Measurements from ENCODE around the gene NKAIN4.

NKAIN4 gene

DNA sequence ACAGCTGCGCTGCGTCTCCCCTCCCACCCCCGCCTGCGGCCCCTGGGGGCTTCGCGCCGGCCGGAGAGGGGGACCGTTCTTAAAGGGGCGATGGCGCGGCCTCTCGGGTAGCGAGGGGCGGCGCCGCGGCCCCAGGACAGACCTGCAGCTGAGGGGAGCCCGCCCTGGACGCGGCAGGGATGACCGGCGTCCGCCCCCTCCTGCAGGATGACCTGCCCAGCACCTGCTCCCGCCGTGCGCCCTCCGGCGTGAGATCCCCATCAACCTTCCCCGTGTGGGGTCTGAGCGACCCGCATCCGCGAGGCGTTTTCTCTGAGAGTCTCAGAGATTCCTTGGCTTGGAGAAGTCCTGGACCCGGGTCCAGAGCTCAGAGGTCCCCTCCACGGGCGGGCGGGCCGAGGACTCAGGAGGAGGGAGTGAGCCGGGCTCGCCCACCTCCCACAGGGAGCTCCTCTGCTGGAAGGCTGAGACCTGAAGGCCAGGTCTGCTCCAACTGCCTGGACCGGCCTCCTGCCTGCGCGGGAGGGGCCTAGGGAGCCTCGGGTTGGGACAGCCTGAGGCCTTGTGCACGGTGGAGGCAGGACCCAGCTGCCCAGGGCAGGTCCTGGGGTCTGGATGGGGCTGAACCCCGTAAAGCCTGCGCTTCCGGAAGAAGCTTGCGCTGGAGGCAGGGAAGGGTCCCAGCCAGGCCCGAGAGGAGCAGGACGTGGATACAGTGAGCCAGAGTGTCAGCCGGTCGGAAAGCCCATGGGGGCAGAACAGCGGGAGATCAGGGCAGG is 532 bp upstream of the NKAIN4 start:
- H3K9me2 ChIP-seq (replicated peaks; ENCODE audit: insufficient read depth, low read length): no peaks in the 10 kb centered on the region
- H3F3A ChIP-seq (ENCODE audit: insufficient read depth, low read length): no peaks in the 10 kb centered on the region
- H2AFZ ChIP-seq (ENCODE audit: low read length): no peak overlapping the region
- TF ChIP-seq EZH2 (optimal IDR thresholded peaks at IDR 0.05; ENCODE audit: low read depth, low read length) (no peak), EZH2phosphoT487 (IDR thresholded peaks at IDR 0.05; ENCODE audit: low read length) (no peak)
- TF ChIP-seq, protein P1, sequence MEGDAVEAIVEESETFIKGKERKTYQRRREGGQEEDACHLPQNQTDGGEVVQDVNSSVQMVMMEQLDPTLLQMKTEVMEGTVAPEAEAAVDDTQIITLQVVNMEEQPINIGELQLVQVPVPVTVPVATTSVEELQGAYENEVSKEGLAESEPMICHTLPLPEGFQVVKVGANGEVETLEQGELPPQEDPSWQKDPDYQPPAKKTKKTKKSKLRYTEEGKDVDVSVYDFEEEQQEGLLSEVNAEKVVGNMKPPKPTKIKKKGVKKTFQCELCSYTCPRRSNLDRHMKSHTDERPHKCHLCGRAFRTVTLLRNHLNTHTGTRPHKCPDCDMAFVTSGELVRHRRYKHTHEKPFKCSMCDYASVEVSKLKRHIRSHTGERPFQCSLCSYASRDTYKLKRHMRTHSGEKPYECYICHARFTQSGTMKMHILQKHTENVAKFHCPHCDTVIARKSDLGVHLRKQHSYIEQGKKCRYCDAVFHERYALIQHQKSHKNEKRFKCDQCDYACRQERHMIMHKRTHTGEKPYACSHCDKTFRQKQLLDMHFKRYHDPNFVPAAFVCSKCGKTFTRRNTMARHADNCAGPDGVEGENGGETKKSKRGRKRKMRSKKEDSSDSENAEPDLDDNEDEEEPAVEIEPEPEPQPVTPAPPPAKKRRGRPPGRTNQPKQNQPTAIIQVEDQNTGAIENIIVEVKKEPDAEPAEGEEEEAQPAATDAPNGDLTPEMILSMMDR (IDR thresholded peaks at IDR 0.05; ENCODE audit: low read length): no peak
- no peaks in the 10 kb centered on the region for H3K9me3 ChIP-seq (replicated peaks; ENCODE audit: insufficient read depth, low read length)
- H3K36me3 ChIP-seq (replicated peaks; ENCODE audit: insufficient read depth, low read length): no peaks in the 10 kb centered on the region
- H3K4me1 ChIP-seq (ENCODE audit: low read length): no peaks in the 10 kb centered on the region
- H3K9ac ChIP-seq (ENCODE audit: low read length): no peak overlapping the region
- H4K20me1 ChIP-seq (ENCODE audit: insufficient read depth, low read length): no peaks in the 10 kb centered on the region
- H3K27me3 ChIP-seq (replicated peaks; ENCODE audit: insufficient read depth, low read length): peaks cover 81% of the 10 kb centered on the region
- no peak overlapping the region for H3K4me3 ChIP-seq (ENCODE audit: low read length)
- H3K27ac ChIP-seq (ENCODE audit: low read length): no peak overlapping the region
- H3K79me2 ChIP-seq (ENCODE audit: low read length): no peaks in the 10 kb centered on the region
- no peak for DNase-seq
- H3K4me2 ChIP-seq (ENCODE audit: low read depth, low read length): no peak overlapping the region

DNA sequence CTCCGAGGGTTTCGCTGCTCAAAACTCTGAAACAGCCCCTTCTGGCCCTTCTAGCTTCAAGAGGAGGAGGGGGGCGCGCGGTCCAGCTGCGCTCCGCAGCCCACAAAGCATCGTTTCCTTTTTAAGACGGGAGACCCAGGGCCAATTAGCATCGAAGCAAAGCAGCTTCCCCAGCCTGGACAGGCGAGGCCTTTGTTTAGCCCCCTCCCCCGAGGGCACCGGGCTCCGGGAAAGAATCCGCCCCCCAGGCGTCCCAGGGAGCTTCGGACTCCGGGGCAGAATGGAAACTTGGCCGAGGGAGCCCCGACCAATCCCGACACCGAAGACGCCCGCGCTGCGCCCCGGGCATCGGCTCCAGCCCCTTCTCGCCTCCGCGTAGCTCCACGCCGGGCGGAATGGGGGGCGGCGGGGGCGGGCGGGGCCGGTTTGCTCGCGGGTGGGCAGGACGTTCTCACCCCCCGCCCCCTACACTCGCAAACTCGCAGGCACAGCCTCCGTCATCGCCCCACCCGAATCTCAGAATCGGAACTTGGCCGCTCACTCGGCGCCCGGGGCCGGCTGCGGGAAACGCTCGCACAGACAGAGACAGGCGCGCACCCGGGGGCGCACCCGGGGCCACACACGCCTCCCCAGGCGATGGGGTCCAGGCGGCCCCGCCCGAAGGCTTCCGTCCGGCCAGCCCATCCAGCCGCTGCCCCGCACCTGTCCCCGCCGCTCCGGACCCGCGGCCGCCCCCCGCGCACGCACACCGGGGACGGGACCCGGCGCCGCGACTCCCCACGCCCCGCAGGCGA is 628 bp downstream of the NKAIN4 start:
- Histone ChIP-seq H4K20me1 (ENCODE audit: insufficient read depth, low read length) (no peaks in the 10 kb centered on the region), H3K79me2 (ENCODE audit: low read length) (no peaks in the 10 kb centered on the region), H3K4me1 (ENCODE audit: low read length) (no peaks in the 10 kb centered on the region), H2AFZ (ENCODE audit: low read length) (no peak overlapping the region), H3K9me2 (replicated peaks; ENCODE audit: insufficient read depth, low read length) (no peaks in the 10 kb centered on the region), H3K27me3 (replicated peaks; ENCODE audit: insufficient read depth, low read length) (peaks cover 81% of the 10 kb centered on the region), H3K9ac (ENCODE audit: low read length) (no peak overlapping the region), H3F3A (ENCODE audit: insufficient read depth, low read length) (no peaks in the 10 kb centered on the region), H3K36me3 (replicated peaks; ENCODE audit: insufficient read depth, low read length) (no peaks in the 10 kb centered on the region), H3K4me2 (ENCODE audit: low read depth, low read length) (no peak overlapping the region), H3K4me3 (ENCODE audit: low read length) (no peak overlapping the region), H3K27ac (ENCODE audit: low read length) (no peak overlapping the region), H3K9me3 (replicated peaks; ENCODE audit: insufficient read depth, low read length) (no peaks in the 10 kb centered on the region)
- TF ChIP-seq, protein P1 (IDR thresholded peaks at IDR 0.05; ENCODE audit: low read length): no peak
- TF ChIP-seq EZH2phosphoT487 (IDR thresholded peaks at IDR 0.05; ENCODE audit: low read length) (no peak), EZH2 (optimal IDR thresholded peaks at IDR 0.05; ENCODE audit: low read depth, low read length) (no peak)
- no peak for DNase-seq

DNA sequence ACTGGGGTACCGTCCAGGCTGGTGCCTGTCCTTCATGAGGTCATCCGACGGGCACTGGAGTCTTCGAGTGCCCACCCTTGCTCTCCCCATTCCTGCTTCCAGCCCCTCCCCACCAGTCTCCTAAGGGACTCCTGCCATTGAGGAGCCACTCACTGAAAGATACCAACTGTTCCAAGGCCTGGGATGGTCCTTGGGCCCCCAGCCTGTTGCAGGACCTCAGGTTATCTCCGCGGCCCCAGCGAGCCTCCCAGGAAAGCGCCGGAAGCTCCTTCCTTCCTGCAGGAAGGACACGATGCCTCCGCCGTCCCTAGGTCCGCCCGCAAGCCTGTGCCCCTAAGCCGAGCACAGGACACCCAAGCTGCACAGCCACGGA is 1.2 kb downstream of the NKAIN4 start:
- H3K27ac ChIP-seq (ENCODE audit: low read length): no peak overlapping the region
- H3K9me3 ChIP-seq (replicated peaks; ENCODE audit: insufficient read depth, low read length): no peaks in the 10 kb centered on the region
- no peak overlapping the region for H3K4me2 ChIP-seq (ENCODE audit: low read depth, low read length)
- no peak overlapping the region for H2AFZ ChIP-seq (ENCODE audit: low read length)
- H3K4me3 ChIP-seq (ENCODE audit: low read length): no peak overlapping the region
- H3K36me3 ChIP-seq (replicated peaks; ENCODE audit: insufficient read depth, low read length): no peaks in the 10 kb centered on the region
- H3F3A ChIP-seq (ENCODE audit: insufficient read depth, low read length): no peaks in the 10 kb centered on the region
- no peaks in the 10 kb centered on the region for H4K20me1 ChIP-seq (ENCODE audit: insufficient read depth, low read length)
- no peaks in the 10 kb centered on the region for H3K4me1 ChIP-seq (ENCODE audit: low read length)
- no peak for DNase-seq
- H3K27me3 ChIP-seq (replicated peaks; ENCODE audit: insufficient read depth, low read length): peaks cover 81% of the 10 kb centered on the region
- no peaks in the 10 kb centered on the region for H3K79me2 ChIP-seq (ENCODE audit: low read length)
- no peaks in the 10 kb centered on the region for H3K9me2 ChIP-seq (replicated peaks; ENCODE audit: insufficient read depth, low read length)
- TF ChIP-seq, protein P1 (IDR thresholded peaks at IDR 0.05; ENCODE audit: low read length): no peak
- no peak for TF ChIP-seq EZH2 (optimal IDR thresholded peaks at IDR 0.05; ENCODE audit: low read depth, low read length)
- no peak for TF ChIP-seq EZH2phosphoT487 (IDR thresholded peaks at IDR 0.05; ENCODE audit: low read length)
- H3K9ac ChIP-seq (ENCODE audit: low read length): no peak overlapping the region
